HG02981 (cell line): ENCODE results near the gene MS4A12.
A peak's percentile ranks its signal among the peaks of the same experiment; 100 is the strongest.
"Not testable (repeated sequence)": the region's sequence is repeated elsewhere in the genome, so short reads cannot be mapped to it uniquely, and the experiment has no call there.

Source experiments
- ATAC-seq: cut with Tn5 transposase; IDR thresholded peaks from one replicate; pipeline ENCODE4 v1.9.1; 2021; ENCODE audit warnings: mild to moderate bottlenecking, moderate library complexity; ENCODE audit not compliant: unreplicated experiment

MS4A12 gene

GRCh38 chr11:60492488-60493009, at the start of gene MS4A12:
MS4A12 (plus strand) TSS chr11:60492778; CDS start chr11:60497319, 4,541 bp downstream.
- no peak for ATAC-seq

- ATAC-seq, result no peak
Observed at GRCh38 chr11:60447070-60447469, 45.5 kb upstream of the MS4A12 start.

DNA sequence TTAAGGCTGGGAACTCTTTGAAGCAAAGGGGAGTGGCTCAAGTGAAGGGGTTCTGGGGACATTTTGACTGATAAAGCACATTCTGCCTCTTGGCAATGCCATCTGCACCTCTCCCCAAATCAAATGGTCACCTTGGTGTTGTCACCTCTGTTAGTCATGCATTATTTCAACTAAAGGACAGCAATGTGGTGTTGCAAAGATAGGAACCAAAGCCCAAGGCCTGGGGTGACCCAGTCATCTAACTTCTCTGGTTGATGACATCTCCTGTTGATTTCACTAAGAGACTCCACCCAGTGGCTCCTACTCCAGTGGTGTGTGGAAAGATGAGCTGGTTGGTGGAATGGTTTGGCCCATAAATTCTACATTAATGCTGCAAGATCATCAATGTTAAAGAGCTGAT, 44.7 kb upstream of the MS4A12 start:
- ATAC-seq, result no peak

- not testable (repeated sequence) for ATAC-seq
Observed at GRCh38 chr11:60451185-60451584, 41.4 kb upstream of the MS4A12 start.

DNA sequence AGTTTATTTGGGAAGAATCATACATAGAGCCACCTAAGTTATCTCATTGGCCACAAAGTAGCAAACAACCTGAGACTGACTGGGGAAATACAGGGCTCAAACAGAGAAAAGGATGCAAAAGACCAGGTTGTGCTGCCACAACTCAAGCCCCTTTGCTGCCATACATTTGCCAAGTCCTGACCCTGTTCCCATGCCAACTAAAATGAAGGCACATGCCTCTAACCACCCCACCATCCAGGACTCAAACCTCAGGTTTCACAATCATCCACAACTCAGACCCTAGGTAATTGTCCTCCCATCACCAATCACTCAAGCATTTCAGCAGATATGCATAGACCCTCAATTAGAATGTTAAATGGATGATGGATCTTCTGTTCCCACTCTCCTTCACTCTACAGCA, 38.4 kb upstream of the MS4A12 start:
- no peak for ATAC-seq

DNA sequence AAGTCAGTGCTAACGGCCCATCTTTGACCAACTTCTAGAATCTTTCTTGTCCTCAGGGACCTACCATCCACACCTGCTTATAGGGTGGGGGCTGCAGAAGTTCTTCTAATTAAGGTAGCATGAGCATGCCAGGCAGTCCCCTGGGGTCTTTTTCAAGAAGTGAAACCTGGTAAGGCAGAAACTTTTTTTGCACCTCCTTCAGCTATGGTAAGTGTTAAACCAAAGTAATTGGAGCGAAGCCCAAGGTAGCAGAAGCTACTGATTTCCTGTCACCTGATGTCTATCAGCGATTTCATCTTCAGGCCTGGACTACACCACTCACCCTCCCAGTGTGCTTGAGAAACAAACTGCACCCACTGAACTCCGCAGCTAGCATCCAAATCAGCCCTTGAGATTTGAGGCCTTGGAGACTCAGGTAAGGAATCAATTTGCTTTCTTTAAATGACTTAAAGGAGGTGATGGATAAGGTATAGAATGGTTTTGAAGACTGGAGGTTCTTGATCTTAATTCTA, 37.0 kb upstream of the MS4A12 start, which contains the start of gene MS4A1:
MS4A1 (plus strand) TSS at position 317 of the 512 bp plus-strand sequence. CDS start 6,528 bp downstream, outside the sequence.
- ATAC-seq, result peak; percentile 80

- ATAC-seq, result peak; percentile 27
Observed at GRCh38 chr11:60457576-60457975, 35.0 kb upstream of the MS4A12 start.

DNA sequence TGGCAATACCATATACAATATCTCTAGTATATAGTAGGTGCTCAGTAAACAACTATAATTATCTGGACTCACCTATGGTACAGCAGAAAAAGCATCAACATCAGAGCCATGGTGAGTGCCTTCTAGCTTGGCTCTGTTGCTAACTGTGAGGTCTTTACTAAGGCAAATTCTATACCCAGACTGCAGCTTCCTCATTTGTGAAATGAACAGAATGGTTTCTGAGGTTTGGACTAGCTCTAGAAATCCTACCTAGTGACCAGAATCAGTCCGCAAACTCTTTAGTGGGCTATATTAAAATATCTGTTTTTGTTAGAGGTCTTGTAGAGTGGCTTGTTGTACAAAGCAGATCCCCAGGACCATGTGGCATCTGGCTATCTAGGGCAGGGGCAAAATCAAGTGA, 33.2 kb upstream of the MS4A12 start:
- ATAC-seq, result no peak

DNA sequence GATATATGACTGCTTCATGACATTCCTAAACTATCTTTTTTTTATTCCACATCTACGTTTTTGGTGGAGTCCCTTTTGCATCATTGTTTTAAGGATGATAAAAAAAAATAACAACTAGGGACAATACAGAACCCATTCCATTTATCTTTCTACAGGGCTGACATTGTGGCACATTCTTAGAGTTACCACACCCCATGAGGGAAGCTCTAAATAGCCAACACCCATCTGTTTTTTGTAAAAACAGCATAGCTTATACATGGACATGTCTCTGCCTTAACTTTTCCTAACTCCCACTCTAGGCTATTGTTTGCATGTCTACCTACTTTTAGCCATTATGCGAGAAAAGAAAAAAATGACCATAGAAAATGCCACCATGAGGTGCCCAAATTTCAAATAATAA, 23.7 kb upstream of the MS4A12 start:
- ATAC-seq, result no peak

GRCh38 chr11:60469723-60470122, 22.9 kb upstream of the MS4A12 start:
- no peak for ATAC-seq

GRCh38 chr11:60477035-60477445, 15.5 kb upstream of the MS4A12 start:
- no peak for ATAC-seq

- ATAC-seq, result no peak
Observed at GRCh38 chr11:60482361-60482760, 10.2 kb upstream of the MS4A12 start.

DNA sequence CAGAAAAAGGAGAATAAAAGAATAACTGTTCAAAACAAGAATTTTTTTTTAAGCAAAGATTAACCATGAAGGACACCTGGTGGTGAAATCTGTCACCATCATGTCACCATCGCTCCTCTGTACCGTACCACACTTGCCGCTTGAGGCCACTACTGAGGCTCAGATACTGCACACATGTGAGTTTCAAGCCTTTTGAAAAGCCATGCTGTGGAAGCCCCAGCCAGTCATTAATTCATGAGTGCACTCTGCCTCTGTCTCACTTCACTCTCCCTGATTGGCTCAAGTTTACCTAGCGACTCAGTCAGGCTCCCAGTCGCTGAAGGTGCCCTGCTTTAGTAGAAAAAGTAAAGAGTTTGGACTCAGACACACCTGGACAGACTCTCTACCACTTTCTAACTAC, 6.6 kb upstream of the MS4A12 start:
- peak; percentile 96 for ATAC-seq

DNA sequence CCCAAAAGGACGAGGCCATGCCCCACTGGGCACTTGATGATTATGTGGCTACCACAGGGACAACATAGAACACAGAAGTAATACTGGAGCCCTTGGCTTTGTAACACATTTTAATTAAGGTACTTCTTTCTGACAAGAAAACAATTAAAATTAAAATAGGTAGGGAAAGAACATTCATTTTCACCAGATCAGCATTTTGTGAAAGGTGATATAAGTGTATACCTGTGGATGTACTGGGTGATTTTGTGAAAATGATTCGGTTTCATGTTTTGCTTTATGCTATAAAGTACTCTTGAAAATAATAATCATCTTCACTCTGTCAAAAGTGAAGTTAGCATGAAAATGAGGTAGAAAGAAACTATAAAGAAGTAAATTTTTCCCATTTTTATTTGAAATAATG, 876 bp downstream of the MS4A12 start:
- ATAC-seq, result no peak

DNA sequence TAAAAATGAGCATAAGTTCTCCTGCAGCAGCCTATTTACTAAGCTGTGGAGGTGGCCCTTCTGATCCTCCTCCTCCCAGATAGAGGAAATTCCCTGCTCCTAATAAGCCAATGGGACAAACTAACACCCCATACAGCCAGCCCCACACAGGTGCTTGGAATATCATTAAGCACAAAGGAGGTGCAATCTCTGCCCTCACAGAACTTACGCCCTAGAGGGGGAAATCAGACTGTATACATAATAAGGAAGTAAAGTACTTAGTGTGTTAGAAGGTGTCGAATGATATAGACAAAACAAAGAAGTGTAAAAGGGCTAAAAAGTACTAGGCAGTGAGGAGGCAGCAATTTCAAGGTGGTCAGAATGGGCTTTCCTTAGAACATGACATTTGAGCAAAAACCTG, 5.8 kb downstream of the MS4A12 start:
- ATAC-seq, result no peak

- peak; percentile 62 for ATAC-seq
Observed at GRCh38 chr11:60498853-60499252, 6.3 kb downstream of the MS4A12 start.

- ATAC-seq, result no peak
Observed at GRCh38 chr11:60500276-60500910, 7.8 kb downstream of the MS4A12 start.

- no peak for ATAC-seq
Observed at GRCh38 chr11:60502221-60502775, 9.7 kb downstream of the MS4A12 start.

DNA sequence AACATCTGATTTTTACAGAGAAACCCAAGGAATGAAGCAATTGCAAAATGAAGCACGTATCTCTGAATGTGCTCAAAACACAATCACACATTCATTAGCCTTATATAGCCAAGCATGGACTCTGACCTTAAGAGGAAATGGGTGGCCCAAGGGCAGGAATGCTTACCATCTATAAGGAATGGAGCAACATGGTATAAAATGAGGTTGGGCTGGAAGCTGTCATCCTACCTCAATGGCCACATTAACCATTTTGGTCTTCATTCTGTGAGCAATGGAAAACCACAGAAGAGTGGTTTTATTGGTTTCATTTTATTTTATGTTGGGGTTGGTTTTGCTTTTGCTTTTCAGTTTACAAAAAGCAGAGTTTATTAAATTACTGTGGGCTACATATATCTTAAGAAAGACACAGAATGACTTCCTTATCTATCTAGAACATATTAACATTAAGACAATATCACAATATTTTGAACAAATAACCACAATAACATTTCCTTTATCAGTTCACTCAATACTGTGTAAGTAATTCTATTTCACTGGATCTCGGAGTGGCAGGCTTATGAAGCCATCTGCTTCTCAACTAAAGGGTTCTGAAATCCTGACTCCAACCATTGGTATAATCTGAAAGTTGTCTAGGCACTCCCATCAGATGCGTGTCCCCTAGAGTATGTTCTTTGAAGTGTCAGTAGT, 11.8 kb downstream of the MS4A12 start:
- no peak for ATAC-seq

DNA sequence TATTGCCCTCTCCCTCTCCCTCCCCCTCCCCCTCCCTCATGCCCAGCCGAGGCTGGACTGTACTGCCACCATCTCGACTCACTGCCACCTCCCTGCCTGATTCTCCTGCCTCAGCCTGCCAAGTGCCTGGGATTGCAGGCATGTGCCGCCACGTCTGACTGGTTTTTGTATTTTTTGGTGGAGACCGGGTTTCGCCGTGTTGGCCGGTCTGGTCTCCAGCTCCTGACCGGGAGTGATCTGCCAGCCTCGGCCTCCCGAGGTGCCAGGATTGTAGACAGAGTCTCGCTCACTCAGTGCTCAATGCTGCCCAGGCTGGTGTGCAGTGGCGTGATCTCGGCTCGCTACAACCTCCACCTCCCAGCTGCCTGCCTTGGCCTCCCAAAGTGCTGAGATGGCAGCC, 17.0 kb downstream of the MS4A12 start:
- not testable (repeated sequence) for ATAC-seq

- not testable (repeated sequence) for ATAC-seq
Observed at GRCh38 chr11:60510209-60510608, 17.6 kb downstream of the MS4A12 start.

- ATAC-seq, result no peak
Observed at GRCh38 chr11:60511393-60511792, 18.8 kb downstream of the MS4A12 start.
